ENCODE measurements around the gene INS.

DNA sequence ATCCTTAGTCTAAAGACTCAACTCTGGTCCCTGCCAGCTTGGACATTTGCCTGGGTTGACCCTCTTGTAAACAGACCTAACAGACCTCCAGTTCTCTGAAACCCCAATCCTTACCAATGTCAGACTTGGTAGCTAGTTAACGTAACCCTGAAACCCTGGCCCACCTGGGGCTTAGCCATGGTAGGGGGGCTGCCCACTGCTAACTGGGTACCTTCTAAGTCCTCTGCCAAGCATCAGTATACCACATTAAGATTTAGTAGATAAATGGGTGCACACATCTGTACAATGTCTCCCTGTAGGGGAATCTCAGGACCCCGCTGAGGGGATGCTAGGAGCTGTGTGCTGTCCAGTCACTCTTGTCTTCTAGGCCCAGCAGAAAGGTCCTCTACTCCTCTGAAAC is 40.5 kb upstream of the INS start:
- no peak for TF ChIP-seq POLR2A (IDR thresholded peaks at IDR 0.05)
- TF ChIP-seq, protein P1, sequence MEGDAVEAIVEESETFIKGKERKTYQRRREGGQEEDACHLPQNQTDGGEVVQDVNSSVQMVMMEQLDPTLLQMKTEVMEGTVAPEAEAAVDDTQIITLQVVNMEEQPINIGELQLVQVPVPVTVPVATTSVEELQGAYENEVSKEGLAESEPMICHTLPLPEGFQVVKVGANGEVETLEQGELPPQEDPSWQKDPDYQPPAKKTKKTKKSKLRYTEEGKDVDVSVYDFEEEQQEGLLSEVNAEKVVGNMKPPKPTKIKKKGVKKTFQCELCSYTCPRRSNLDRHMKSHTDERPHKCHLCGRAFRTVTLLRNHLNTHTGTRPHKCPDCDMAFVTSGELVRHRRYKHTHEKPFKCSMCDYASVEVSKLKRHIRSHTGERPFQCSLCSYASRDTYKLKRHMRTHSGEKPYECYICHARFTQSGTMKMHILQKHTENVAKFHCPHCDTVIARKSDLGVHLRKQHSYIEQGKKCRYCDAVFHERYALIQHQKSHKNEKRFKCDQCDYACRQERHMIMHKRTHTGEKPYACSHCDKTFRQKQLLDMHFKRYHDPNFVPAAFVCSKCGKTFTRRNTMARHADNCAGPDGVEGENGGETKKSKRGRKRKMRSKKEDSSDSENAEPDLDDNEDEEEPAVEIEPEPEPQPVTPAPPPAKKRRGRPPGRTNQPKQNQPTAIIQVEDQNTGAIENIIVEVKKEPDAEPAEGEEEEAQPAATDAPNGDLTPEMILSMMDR (IDR thresholded peaks at IDR 0.05), result no peak
- TF ChIP-seq POLR2AphosphoS5 (IDR thresholded peaks at IDR 0.05), result no peak

All from prostate gland (tissue), 2 donors.